ENCODE measurements around the gene QRICH1.
"Not testable (repeated sequence)": the region's sequence is repeated elsewhere in the genome, so short reads cannot be mapped to it uniquely, and the experiment has no call there.

The QRICH1 gene

DNA sequence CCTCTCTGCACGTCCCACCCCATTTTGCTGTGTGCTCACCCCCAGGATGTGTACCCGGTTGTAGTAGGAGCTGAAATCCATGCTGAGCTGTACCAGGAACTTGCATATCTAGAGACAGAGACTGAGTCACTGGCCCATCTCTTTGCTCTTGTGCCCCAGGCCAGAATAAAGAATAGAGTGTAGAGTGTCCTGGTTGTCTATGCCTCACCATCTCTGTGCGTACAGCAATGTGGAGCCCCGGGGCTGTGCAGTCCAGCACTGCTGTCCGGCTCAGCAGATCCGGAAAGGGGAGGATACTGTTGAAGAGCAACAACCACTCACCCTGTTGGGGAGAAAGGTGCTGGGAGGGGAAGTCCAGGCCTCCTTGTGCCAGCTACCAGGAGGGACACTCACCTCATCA, 78.1 kb downstream of the QRICH1 start:
- no peak for DNase-seq

GRCh38 chr3:49015072-49015471, 78.8 kb downstream of the QRICH1 start:
- no peak for DNase-seq

DNA sequence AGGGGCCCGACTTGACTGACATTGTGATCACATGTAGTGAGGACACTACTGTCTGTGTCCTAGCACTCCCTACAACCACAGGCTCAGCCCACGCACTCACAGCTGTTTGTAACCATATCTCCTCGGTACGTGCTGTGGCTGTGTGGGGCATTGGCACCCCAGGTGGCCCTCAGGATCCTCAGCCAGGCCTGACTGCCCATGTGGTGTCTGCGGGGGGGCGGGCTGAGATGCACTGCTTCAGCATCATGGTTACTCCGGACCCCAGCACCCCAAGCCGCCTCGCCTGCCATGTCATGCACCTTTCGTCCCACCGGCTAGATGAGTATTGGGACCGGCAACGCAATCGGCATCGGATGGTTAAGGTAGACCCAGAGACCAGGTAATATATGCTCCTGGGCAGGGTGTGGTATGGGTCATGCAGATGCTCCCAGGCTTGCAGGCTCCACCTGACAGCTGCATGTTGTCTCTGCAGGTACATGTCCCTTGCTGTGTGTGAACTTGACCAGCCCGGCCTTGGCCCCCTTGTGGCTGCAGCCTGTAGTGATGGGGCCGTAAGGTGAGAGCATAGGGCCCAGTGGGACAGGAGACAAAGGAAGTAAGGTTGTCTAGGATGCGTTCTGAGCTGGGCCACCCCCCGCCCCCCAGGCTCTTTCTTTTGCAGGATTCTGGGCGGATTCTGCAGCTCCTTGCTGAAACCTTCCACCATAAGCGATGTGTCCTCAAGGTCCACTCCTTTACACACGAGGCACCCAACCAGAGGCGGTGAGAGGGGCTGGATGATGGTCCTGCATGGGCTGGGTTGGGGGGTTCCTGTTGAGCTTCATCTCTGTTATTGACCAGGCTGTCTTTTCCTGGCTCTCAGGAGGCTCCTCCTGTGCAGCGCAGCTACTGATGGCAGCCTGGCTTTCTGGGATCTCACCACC, 79.9 kb downstream of the QRICH1 start:
- DNase-seq = peak; percentile 65

DNA sequence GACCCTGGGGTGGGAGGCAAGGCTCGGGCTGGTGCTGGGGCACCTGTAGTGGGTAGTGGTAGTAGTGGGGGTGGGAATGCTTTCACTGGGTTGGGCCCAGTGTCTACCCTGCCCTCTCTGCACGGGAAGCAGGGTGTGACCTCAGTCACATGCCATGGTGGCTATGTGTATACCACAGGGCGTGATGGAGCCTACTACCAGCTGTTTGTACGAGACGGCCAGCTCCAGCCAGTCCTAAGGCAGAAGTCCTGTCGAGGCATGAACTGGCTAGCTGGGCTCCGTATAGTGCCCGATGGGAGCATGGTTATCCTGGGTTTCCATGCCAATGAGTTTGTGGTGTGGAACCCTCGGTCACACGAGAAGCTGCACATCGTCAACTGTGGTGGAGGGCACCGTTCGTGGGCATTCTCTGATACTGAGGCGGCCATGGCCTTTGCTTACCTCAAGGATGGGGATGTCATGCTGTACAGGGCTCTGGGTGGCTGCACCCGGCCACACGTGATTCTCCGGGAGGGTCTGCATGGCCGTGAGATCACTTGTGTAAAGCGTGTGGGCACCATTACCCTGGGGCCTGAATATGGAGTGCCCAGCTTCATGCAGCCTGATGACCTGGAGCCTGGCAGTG, 80.6 kb downstream of the QRICH1 start:
- DNase-seq = no peak

DNA sequence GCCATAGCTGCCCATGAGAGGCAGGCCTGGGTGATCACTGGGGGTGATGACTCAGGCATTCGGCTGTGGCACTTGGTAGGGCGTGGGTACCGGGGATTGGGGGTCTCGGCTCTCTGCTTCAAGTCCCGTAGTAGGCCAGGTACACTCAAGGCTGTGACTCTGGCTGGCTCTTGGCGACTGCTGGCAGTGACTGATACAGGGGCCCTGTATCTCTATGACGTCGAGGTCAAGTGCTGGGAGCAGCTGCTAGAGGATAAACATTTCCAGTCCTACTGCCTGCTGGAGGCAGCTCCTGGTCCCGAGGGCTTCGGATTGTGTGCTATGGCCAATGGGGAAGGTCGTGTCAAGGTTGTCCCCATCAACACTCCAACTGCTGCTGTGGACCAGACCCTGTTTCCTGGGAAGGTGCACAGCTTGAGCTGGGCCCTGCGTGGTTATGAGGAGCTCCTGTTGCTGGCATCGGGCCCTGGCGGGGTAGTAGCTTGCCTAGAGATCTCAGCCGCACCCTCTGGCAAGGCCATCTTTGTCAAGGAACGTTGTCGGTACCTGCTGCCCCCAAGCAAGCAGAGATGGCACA, 81.3 kb downstream of the QRICH1 start:
- DNase-seq = no peak

DNA sequence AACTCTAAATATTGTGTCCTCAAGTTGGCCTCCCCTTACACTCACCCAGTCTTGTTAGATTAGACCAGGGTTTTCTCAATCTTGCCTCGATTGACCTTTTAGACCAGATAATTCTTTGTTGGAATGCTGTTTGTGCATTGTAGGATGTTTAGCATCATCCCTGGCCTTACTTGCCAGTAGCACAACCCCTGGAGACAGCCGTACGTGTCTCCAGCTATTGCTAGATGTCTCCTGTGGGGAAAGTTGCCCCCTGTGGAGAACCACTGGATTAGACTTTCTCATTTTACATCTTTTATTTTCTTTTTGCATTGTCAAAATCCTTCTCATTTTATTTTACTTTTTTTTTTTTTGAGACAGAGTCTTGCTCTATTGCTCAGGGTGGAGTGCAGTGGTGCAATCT, 84.5 kb downstream of the QRICH1 start:
- DNase-seq = no peak

GRCh38 chr3:49008627-49009026, 85.2 kb downstream of the QRICH1 start:
- not testable (repeated sequence) for DNase-seq

GRCh38 chr3:49007771-49008528, 85.9 kb downstream of the QRICH1 start:
- peak; percentile 92 for DNase-seq

GRCh38 chr3:49007068-49007770, 86.7 kb downstream of the QRICH1 start, which contains the start of gene WDR6:
TSS of gene WDR6 (plus strand) at chr3:49007391. CDS start at chr3:49007432, 41 bp downstream.
- peak; percentile 98 for DNase-seq

DNA sequence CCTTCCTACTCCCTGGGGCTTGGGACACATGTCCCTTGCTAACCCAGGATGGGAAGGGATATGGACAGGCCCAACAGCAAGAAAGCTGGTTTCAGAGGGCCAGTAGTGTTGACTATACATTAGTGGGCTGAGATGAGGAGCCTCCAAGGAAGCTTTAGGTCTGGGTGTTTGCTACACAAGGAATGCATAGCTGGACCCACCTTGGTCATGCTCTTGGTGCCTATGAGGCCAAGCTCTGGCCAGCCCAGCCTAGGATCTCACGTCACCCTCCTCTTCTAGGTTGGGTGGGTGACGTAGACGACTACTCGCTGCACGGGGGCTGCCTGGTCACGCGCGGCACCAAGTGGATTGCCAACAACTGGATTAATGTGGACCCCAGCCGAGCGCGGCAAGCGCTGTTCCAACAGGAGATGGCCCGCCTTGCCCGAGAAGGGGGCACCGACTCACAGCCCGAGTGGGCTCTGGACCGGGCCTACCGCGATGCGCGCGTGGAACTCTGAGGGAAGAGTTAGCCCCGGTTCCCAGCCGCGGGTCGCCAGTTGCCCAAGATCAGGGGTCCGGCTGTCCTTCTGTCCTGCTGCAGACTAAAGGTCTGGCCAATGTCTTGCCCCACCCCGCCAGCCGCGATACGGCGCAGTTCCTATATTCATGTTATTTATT, 87.3 kb downstream of the QRICH1 start:
- DNase-seq = no peak

- DNase-seq = no peak
Measured at GRCh38 chr3:49005998-49006397, 87.9 kb downstream of the QRICH1 start.

GRCh38 chr3:49005303-49005680, 88.6 kb downstream of the QRICH1 start:
- DNase-seq = no peak

GRCh38 chr3:49004352-49005302, 89.2 kb downstream of the QRICH1 start:
- DNase-seq = no peak

GRCh38 chr3:49001155-49001554, 92.7 kb downstream of the QRICH1 start:
- no peak for DNase-seq

DNA sequence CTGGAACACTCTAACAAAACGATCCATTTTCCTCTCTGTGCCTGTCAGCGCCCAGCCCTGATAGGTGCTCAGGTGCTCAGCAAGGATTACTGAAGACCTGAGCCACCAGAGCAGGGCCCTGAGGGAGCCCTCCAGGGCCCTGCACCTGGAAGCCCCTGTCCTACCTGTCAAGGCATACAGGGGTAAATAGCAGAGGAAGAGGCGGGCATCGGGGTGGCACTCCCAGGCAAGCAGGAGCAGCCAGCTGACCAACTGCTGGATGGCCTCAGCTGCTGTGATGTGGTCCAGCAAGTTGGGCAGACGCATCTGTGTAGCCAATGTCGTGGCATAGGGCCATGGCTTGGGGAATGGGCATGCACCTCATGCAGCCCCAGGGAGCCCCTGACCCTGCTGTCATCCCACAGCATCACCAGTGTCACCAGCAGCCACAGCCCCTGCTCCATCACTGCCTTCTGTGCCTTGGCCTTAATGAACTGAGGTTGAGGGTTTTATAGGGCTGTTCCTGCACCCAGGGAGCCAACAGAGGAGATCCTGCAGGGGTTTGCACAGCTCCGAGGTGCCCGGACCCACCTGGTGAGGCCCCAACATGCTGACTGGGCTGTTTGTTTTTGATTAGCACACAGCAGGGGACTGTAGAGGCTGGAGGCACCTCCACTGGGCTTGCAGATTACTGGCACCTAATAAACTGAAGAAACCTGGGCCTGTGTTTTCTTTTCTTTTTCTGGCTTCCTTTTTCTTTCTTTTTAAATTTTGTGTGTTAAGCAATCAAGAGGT, 94.6 kb downstream of the QRICH1 start:
- no peak for DNase-seq

DNA sequence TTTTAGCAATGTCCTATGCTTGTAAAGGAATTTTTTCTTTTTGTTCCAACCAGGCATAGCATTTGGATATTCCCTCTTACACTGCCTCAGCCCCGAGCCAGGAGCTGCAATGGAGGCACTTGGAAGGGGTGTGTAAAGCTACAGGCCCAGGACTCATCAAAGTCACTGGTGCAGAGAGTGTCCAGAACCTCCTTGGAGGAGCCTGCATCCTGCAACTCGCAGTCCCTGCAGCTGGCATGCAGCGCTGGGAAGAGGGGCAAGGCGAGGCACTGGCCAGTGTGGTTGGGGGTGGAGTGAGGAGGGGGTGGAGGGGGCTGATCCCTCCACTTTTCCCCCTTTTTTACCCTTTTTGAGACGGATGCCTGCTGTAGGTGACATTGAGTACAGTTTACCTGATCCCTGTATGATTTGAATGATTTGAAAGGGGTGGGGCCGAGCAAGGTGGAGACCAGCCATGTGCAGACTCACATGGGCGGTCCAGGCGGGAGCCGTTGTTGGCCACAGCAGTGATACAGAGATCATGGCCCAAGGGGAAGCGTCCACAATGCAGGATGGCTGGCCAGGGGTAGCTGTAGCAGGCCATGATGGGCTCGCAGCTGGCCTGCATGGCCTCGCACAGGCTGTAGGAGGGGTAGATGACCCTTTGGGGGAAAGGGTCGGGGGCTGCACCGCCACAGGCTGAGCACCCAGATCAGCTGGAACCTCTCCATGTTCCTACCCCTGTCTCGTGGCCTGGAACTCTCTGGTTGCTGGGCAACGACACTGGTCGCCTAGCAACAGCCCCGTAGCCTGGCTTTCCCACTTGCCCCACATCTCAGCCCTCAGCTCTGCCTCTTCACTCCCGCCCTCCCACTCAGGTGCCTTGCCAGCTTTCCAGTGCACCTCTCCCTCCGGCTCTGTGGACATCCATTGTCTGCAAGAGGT, 95.9 kb downstream of the QRICH1 start:
- no peak for DNase-seq

DNA sequence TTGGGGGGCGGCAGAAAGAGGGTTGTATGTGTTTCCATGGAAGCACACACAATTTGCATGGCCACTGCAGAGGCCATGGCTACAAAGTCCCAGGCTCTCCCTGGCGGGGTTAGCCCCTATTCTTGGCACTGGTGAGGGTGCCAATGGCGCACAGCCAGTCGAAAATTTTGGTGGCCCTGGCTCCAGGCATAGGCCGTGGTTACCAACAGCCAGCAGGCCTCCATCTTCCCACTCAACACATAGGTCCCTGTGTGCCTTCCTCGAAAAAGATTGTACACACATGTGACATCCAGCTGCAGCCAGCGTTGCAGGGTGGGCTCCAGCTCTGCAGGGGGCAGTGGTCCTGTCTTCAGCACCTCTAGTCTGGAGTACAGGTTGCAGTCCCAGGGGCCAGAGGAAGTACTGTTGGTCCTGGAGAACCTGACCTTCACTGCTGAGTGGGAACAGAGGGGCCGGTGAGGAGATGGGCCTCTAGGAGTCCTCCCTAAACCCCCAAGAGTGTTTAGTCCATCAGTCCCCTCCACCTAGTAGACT, 96.7 kb downstream of the QRICH1 start:
- DNase-seq = no peak

GRCh38 chr3:48996640-48997039, 97.2 kb downstream of the QRICH1 start:
- DNase-seq = no peak

All from CD4-positive, alpha-beta T cell treated with Interleukin-17A for 1 hour (primary cell).